K562 (cell line): ENCODE results near the gene SLC22A3. TPM values are rescaled to one million over a fixed set of nuclear protein-coding genes. Genes with fewer than 3 reads are reported as not detected.

Experiments used
- ATAC-seq: fragments of 200-7000 bp; cut with Tn5 transposase; 3 replicates; pipeline ENCODE4 v1.9.1; 2020; ENCODE audit warnings: moderate library complexity
- BruUV-seq: library from RNA; stranded (reverse); fragments of 400-500 nt; replicated peaks from 2 replicates; lab custom pipeline; 2021; lab: Mats Ljungman, UMichigan
- CTCF ChIA-PET: fragments of 300-600 bp; formaldehyde crosslinking; extraction: SDS; loops from one replicate; lab custom pipeline; 2021; ENCODE audit warnings: low intra/inter-chr PET ratio; lab: Yijun Ruan, JAX
- POLR2A ChIA-PET: fragments of 300-600, 350-650 bp; sonication (Branson Sonifier 250); formaldehyde crosslinking; extraction: SDS; loops from one replicate; lab custom pipeline; 2021; ENCODE audit warnings: antibody characterized with exemption, inconsistent platforms; lab: Yijun Ruan, JAX
- DNase-seq, 4 experiments: peaks; one replicate each; pipeline versions ENCODE4 v3.0.0 to v3.0.0-alpha.2; 2011 to 2018; ENCODE audit warnings: low spot score in 3 of 4, mixed read lengths in 3 of 4; ENCODE audit errors: extremely low read depth in 1 of 4
- FAIRE-seq: peaks from 2 replicates; lab custom pipeline; 2011; peaks lifted over from hg19 to GRCh38; lab: Jason Lieb, UNC
- H2AFZ ChIP-seq: 2 replicates; pipeline ENCODE4 v1.6.0; 2011; ENCODE audit warnings: low read depth, low read length, control low read depth, inconsistent platforms
- H3K27ac ChIP-seq: fragments of 200-600 bp; 3 replicates; pipeline ENCODE4 v1.8.0; 2011; ENCODE audit warnings: low read depth, mild to moderate bottlenecking, control low read depth, inconsistent platforms, low read length, moderate library complexity, mixed read lengths; ENCODE audit errors: extremely low read depth
- H3K27me3 ChIP-seq, 2 experiments: fragments of 300-600 bp in 1 of 2; 2 replicates in 1 of 2; 3 replicates in 1 of 2; pipeline versions ENCODE4 v1.6.0 to v1.8.0; 2011; ENCODE audit warnings: inconsistent platforms in 2 of 2, low read length in 2 of 2, mild to moderate bottlenecking in 1 of 2, mixed read lengths in 1 of 2, moderate library complexity in 1 of 2; ENCODE audit not compliant: control insufficient read depth in 2 of 2, insufficient read depth in 2 of 2
- H3K36me3 ChIP-seq: fragments of 300-600 bp; 3 replicates; pipeline ENCODE4 v1.8.0; 2011; ENCODE audit warnings: mild to moderate bottlenecking, low read length, inconsistent platforms; ENCODE audit not compliant: control insufficient read depth, insufficient read depth
- H3K4me1 ChIP-seq, 2 experiments: fragments of 200-600 bp in 1 of 2; replicated peaks in 1 of 2; 2 replicates in 1 of 2; 3 replicates in 1 of 2; pipeline versions ENCODE4 v1.5.1 to v1.8.0; 2011; ENCODE audit warnings: inconsistent platforms in 2 of 2, low read length in 2 of 2, mild to moderate bottlenecking in 1 of 2, mixed read lengths in 1 of 2, moderate library complexity in 1 of 2; ENCODE audit not compliant: control insufficient read depth in 2 of 2, insufficient read depth in 2 of 2
- H3K4me2 ChIP-seq: 2 replicates; pipeline ENCODE4 v1.6.1; 2011; ENCODE audit warnings: low read length, control low read depth, inconsistent platforms, mixed read lengths; ENCODE audit not compliant: insufficient read depth
- H3K4me3 ChIP-seq: fragments of 200-600 bp; sonication (generic), shearing (Covaris generic); 2 replicates; pipeline ENCODE4 v1.5.1; 2016; ENCODE audit warnings: control low read depth, inconsistent platforms
- H3K79me2 ChIP-seq: fragments of 200-600 bp; 3 replicates; pipeline ENCODE4 v1.8.0; 2011; ENCODE audit warnings: low read length, inconsistent platforms; ENCODE audit not compliant: control insufficient read depth, insufficient read depth
- H3K9ac ChIP-seq, 2 experiments: 2 replicates each; pipeline versions ENCODE4 v1.6.0 to v1.6.1; 2011; ENCODE audit warnings: low read depth in 2 of 2, low read length in 2 of 2, control low read depth in 1 of 2, inconsistent platforms in 1 of 2, mild to moderate bottlenecking in 1 of 2, mixed read lengths in 1 of 2; ENCODE audit not compliant: insufficient read depth in 1 of 2
- H3K9me1 ChIP-seq: one replicate; pipeline ENCODE4 v1.6.0; 2011; ENCODE audit warnings: inconsistent platforms, mild to moderate bottlenecking, low read length, moderate library complexity; ENCODE audit not compliant: control insufficient read depth, insufficient read depth
- H3K9me3 ChIP-seq: replicated peaks from 2 replicates; pipeline ENCODE4 v1.5.1; 2011; ENCODE audit warnings: low read depth, low read length, inconsistent platforms; ENCODE audit not compliant: control insufficient read depth, insufficient read depth
- H4K20me1 ChIP-seq: replicated peaks from 2 replicates; pipeline ENCODE4 v1.6.1; 2011; ENCODE audit warnings: low read length, inconsistent platforms, mixed read lengths; ENCODE audit not compliant: control insufficient read depth, insufficient read depth
- BRD9 ChIP-seq: fragments of 450-650 bp; IDR thresholded peaks from 2 replicates; pipeline ENCODE4 v1.6.1; 2018; ENCODE audit warnings: low read depth; ENCODE audit not compliant: partially characterized antibody
- E2F8 ChIP-seq: fragments of 450-650 bp; IDR thresholded peaks from 2 replicates; pipeline ENCODE4 v1.7.1; 2018; ENCODE audit warnings: mild to moderate bottlenecking, low read depth; ENCODE audit not compliant: partially characterized antibody
- GMEB1 ChIP-seq: fragments of 250-450 bp; sonication (Bioruptor Pico); IDR thresholded peaks from 2 replicates; pipeline ENCODE4 v1.4.0; 2020; ENCODE audit warnings: mild to moderate bottlenecking
- HCFC1 ChIP-seq: IDR thresholded peaks from 2 replicates; pipeline ENCODE4 v1.6.1; 2012; ENCODE audit warnings: low read depth, low read length, improper control_type of control experiment
- HLTF ChIP-seq: fragments of 450-650 bp; IDR thresholded peaks from 2 replicates; pipeline ENCODE4 v1.6.1; 2016
- MECOM ChIP-seq: fragments of 250-450 bp; sonication (Bioruptor Pico); IDR thresholded peaks from 2 replicates; pipeline ENCODE4 v1.8.0; 2022; ENCODE audit warnings: inconsistent platforms
- PTTG1 ChIP-seq: fragments of 450-650 bp; IDR thresholded peaks from 2 replicates; pipeline ENCODE4 v1.6.1; 2016; ENCODE audit warnings: low read depth, mild to moderate bottlenecking, missing genetic modification characterization, missing compliant biosample characterization
- RFX7 ChIP-seq: fragments of 250-450 bp; sonication (Bioruptor Pico); IDR thresholded peaks from 2 replicates; pipeline ENCODE4 v1.5.1; 2021; ENCODE audit warnings: mild to moderate bottlenecking
- SREBF1 ChIP-seq: fragments of 150-350 bp; IDR thresholded peaks from 2 replicates; pipeline ENCODE4 v1.6.1; 2014; ENCODE audit warnings: antibody characterized with exemption, low read depth, low read length, borderline replicate concordance
- VEZF1 ChIP-seq: fragments of 200-800 bp; sonication (Bioruptor generic); IDR thresholded peaks from 2 replicates; pipeline ENCODE4 v1.6.1; 2017; ENCODE audit warnings: missing genetic modification characterization, missing compliant biosample characterization
- ZNF3 ChIP-seq: fragments of 250-450 bp; sonication (Bioruptor Pico); IDR thresholded peaks from 2 replicates; pipeline ENCODE4 v1.5.0; 2021; ENCODE audit warnings: mild to moderate bottlenecking, moderate library complexity
- ZNF384 ChIP-seq: IDR thresholded peaks from 2 replicates; pipeline ENCODE4 v1.6.1; 2012; ENCODE audit warnings: low read depth, low read length, improper control_type of control experiment
- WGBS: fragments of 100-300 bp; shearing (Covaris generic); methylation state at CpG from one replicate; pipeline ENCODE4 v1.1.6; 2016; ENCODE audit warnings: low coverage, mixed read lengths; ENCODE audit not compliant: insufficient coverage; ENCODE audit errors: missing lambda C conversion rate; 5-methylcytosine and 5-hydroxymethylcytosine counted together
- in situ Hi-C: fragments of 300-500 bp; cut with MboI; formaldehyde crosslinking; loops from 4 replicates; pipeline ENCODE4 v1.15.0; 2018; ENCODE audit warnings: inconsistent platforms, mixed read lengths
- intact Hi-C: fragments of 100-400 bp; cut with micrococcal nuclease; formaldehyde crosslinking; loops from 2 replicates; pipeline ENCODE4 v1.14.2; 2022
- polyA plus RNA-seq, 8 experiments: library from polyadenylated mRNA; depleted of rRNA in 4 of 8; stranded (reverse) in 5 of 8; unstranded in 3 of 8; fragments of >200 nt; fragmentation: Nextera tagmentation in 2 of 8; fragmentation: Illumina TruSeq in 1 of 8; extraction: Ambion mirVana in 2 of 8; extraction: Trizol in 1 of 8; gene quantifications; 2 replicates each; pipeline versions ENCODE4 v1.2.1 to v1.2.3, GENCODE V29; 2011 to 2014; ENCODE audit warnings: inconsistent platforms in 1 of 8, missing spikeins in 1 of 8
- total RNA-seq, 7 experiments: library from RNA; depleted of rRNA in 6 of 7; stranded (reverse); fragments of >200 nt in 6 of 7; fragmentation: Illumina TruSeq in 2 of 7; extraction: Trizol in 2 of 7; gene quantifications; 2 replicates each; pipeline versions ENCODE4 v1.2.1 to v1.2.3, GENCODE V29; 2011 to 2021; ENCODE audit warnings: low replicate concordance in 1 of 7

Gene SLC22A3
- total and polyA plus RNA-seq, 9 of the 15 experiments (the other 6 are each of a cell fraction or from before 2014, with no cell fraction given) = not detected

GRCh38 chr6:160487116-160487515 lies 138.9 kb downstream of the SLC22A3 start (continued):
- TF ChIP-seq GMEB1 (no peak), RFX7 (CRISPR knock-in tag) (no peak), ZNF3 (no peak), E2F8 (no peak), PTTG1 (tag) (no peak), BRD9 (no peak), MECOM (CRISPR knock-in tag) (no peak)
- TF ChIP-seq, all 486 proteins: peak for 0

GRCh38 chr6:160489091-160489490 lies 140.9 kb downstream of the SLC22A3 start:
- Histone ChIP-seq H3K27ac (no peak overlapping the region), H3K9ac (no peak overlapping the region), H3K4me3 (no peak overlapping the region), H3K4me2 (no peak overlapping the region), H3K36me3 (no peaks in the 10 kb centered on the region), H3K79me2 (no peaks in the 10 kb centered on the region), H3K4me1 (no peaks in the 10 kb centered on the region), H3K27me3 (no peaks in the 10 kb centered on the region; a peak in 1 of 5 replicates), H2AFZ (no peak overlapping the region), H4K20me1 (no peaks in the 10 kb centered on the region), H3K9me3 (no peaks in the 10 kb centered on the region), H3K9me1 (no peaks in the 10 kb centered on the region)
- 16% methylated on average over 1 of the region's 1 CpG for WGBS
- DNase-seq = no peak
- ATAC-seq = no peak
- ChIA-PET POLR2A (no interaction called here), CTCF (no interaction called here)
- intact Hi-C loops (no loop called here), in situ Hi-C loops (no loop called here)
- TF ChIP-seq HCFC1 (no peak), ZNF384 (no peak), VEZF1 (CRISPR knock-in tag) (no peak), SREBF1 (no peak), HLTF (no peak)
- BruUV-seq = no TSS peak
- no peak for FAIRE-seq
